ENCODE measurements around the gene IQSEC1. TPM values are rescaled to one million over a fixed set of nuclear protein-coding genes. Genes with fewer than 3 reads are reported as not detected.

IQSEC1 gene
- total RNA-seq, 4 donors from 2014 or later: 24.0 to 43.0 (median 31.8) TPM

GRCh38 chr3:13026534-13026933, 46.7 kb downstream of the IQSEC1 start:
- Histone ChIP-seq H3K4me3 (no peak overlapping the region), H3K27ac (no peak overlapping the region), H3K4me1 (peaks cover 0 to 11% (median 7%) of the 10 kb centered on the region in 4 donors), H3K27me3 (no peaks in the 10 kb centered on the region), H3K36me3 (no peaks in the 10 kb centered on the region), H3K9me3 (no peaks in the 10 kb centered on the region)
- in situ Hi-C loops (cut with MboI; ENCODE audit: low pct_ligation_motif_present in 1 of 4, low pct_unique_long_range_greater_than_20kb in 1 of 4, low sequenced_read_pairs in 3 of 4): no loop called here
- intact Hi-C loops (cut with DNase I; ENCODE audit: low total_unique reads): no loop called here
- DNase-seq: no peak
- WGBS, 2 donors (ENCODE audit: low coverage in 1 of 2): 89 to 92% methylated on average over 2 to 3 of the region's 3 CpGs
- TF ChIP-seq POLR2AphosphoS5 (IDR thresholded peaks at IDR 0.05): no peak
- TF ChIP-seq CTCF (IDR thresholded peaks at IDR 0.05): no peak
- no peak for TF ChIP-seq EP300 (IDR thresholded peaks at IDR 0.05; ENCODE audit: low read depth)
- no peak for TF ChIP-seq POLR2A (IDR thresholded peaks at IDR 0.05)

- H3K27me3 ChIP-seq: no peaks in the 10 kb centered on the region
- in situ Hi-C loops (cut with MboI; ENCODE audit: low pct_ligation_motif_present in 1 of 4, low pct_unique_long_range_greater_than_20kb in 1 of 4, low sequenced_read_pairs in 3 of 4) (no loop called here), intact Hi-C loops (cut with DNase I; ENCODE audit: low total_unique reads) (no loop called here)
- no peak overlapping the region for H3K4me3 ChIP-seq
- WGBS, 2 donors (ENCODE audit: low coverage in 1 of 2): 80 to 87% methylated on average over 1 to 10 of the region's 10 CpGs
- TF ChIP-seq CTCF (IDR thresholded peaks at IDR 0.05) (no peak), EP300 (IDR thresholded peaks at IDR 0.05; ENCODE audit: low read depth) (no peak), POLR2A (IDR thresholded peaks at IDR 0.05) (no peak), POLR2AphosphoS5 (IDR thresholded peaks at IDR 0.05) (no peak)
- no peaks in the 10 kb centered on the region for H3K9me3 ChIP-seq
- H3K27ac ChIP-seq: no peak overlapping the region
- no peak for DNase-seq
- no peaks in the 10 kb centered on the region for H3K36me3 ChIP-seq
- peaks cover 0 to 14% (median 10%) of the 10 kb centered on the region in 4 donors for H3K4me1 ChIP-seq
Observed at GRCh38 chr3:13025778-13026518, 47.3 kb downstream of the IQSEC1 start.

- DNase-seq: no peak
- Histone ChIP-seq H3K4me3 (no peak overlapping the region), H3K4me1 (peaks cover 0 to 15% (median 10%) of the 10 kb centered on the region in 4 donors), H3K27ac (no peak overlapping the region), H3K9me3 (no peaks in the 10 kb centered on the region), H3K27me3 (no peaks in the 10 kb centered on the region), H3K36me3 (no peaks in the 10 kb centered on the region)
- TF ChIP-seq EP300 (IDR thresholded peaks at IDR 0.05; ENCODE audit: low read depth) (no peak), POLR2AphosphoS5 (IDR thresholded peaks at IDR 0.05) (no peak), POLR2A (IDR thresholded peaks at IDR 0.05) (no peak), CTCF (IDR thresholded peaks at IDR 0.05) (no peak)
- in situ Hi-C loops (cut with MboI; ENCODE audit: low pct_ligation_motif_present in 1 of 4, low pct_unique_long_range_greater_than_20kb in 1 of 4, low sequenced_read_pairs in 3 of 4) (no loop called here), intact Hi-C loops (cut with DNase I; ENCODE audit: low total_unique reads) (no loop called here)
- 89% methylated on average over 7 of the region's 8 CpGs; no CpG with 5 or more reads in 1 of the 2 donors for WGBS, 2 donors (ENCODE audit: low coverage in 1 of 2)
Observed at GRCh38 chr3:13025090-13025489, 48.1 kb downstream of the IQSEC1 start.

DNA sequence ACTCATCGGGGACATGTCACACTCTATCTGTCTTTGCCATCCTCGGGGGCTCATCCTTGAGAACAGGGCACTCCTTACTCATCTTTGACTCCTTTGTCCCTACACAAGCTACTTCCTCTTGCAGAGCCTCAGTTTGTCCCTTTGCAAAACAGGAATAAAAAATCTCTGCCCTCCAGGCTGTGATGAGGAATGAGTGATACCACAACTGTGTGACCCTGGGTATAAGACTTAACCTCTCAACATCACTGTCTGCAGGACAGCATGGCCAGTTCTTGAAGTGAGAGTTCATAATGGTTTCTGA, 48.5 kb downstream of the IQSEC1 start:
- 93 to 100% methylated on average over 1 to 2 of the region's 2 CpGs for WGBS, 2 donors (ENCODE audit: low coverage in 1 of 2)
- no peaks in the 10 kb centered on the region for H3K27me3 ChIP-seq
- intact Hi-C loops (cut with DNase I; ENCODE audit: low total_unique reads): no loop called here
- no peak for DNase-seq
- peaks cover 0 to 19% (median 11%) of the 10 kb centered on the region in 4 donors for H3K4me1 ChIP-seq
- H3K36me3 ChIP-seq: no peaks in the 10 kb centered on the region
- no peak overlapping the region for H3K27ac ChIP-seq
- TF ChIP-seq CTCF (IDR thresholded peaks at IDR 0.05) (no peak), POLR2AphosphoS5 (IDR thresholded peaks at IDR 0.05) (no peak), POLR2A (IDR thresholded peaks at IDR 0.05) (no peak), EP300 (IDR thresholded peaks at IDR 0.05; ENCODE audit: low read depth) (no peak)
- H3K9me3 ChIP-seq: no peaks in the 10 kb centered on the region
- in situ Hi-C loops (cut with MboI; ENCODE audit: low pct_ligation_motif_present in 1 of 4, low pct_unique_long_range_greater_than_20kb in 1 of 4, low sequenced_read_pairs in 3 of 4): no loop called here
- no peak overlapping the region for H3K4me3 ChIP-seq

Data from transverse colon (tissue), 4 donors.